Stimulated activated effector memory CD8-positive, alpha-beta T cell treated with anti-CD3 and anti-CD28 coated beads, Interleukin-12 subunit alpha, Interleukin-12 subunit beta, amount 100 ng/mL, for 72 hours (primary cell): ENCODE data around the gene NT5C2.
"Not testable (repeated sequence)": the region's sequence is repeated elsewhere in the genome, so short reads cannot be mapped to it uniquely, and the experiment has no call there.

ENCODE experiments used
- ATAC-seq: fragments of 150-1000 bp; cut with Tn5 transposase; 2 replicates; pipeline ENCODE4 v1.10.0; 2021
- DNase-seq, 2 donors: peaks; one replicate each; pipeline ENCODE4 v3.0.0; 2021 to 2022; ENCODE audit warnings: low spot score in 2 of 2
- H3K27ac Mint-ChIP-seq: one replicate; pipeline ENCODE4 v1.8.0; 2022; ENCODE audit warnings: mild to moderate bottlenecking, mixed read lengths
- H3K36me3 Mint-ChIP-seq: one replicate; pipeline ENCODE4 v1.8.0; 2022; ENCODE audit warnings: mild to moderate bottlenecking, mixed read lengths
- H3K4me1 Mint-ChIP-seq: one replicate; pipeline ENCODE4 v1.8.0; 2022; ENCODE audit warnings: mixed read lengths
- H3K4me3 Mint-ChIP-seq: one replicate; pipeline ENCODE4 v1.8.0; 2022; ENCODE audit warnings: mild to moderate bottlenecking, mixed read lengths
- H3K9me3 Mint-ChIP-seq: one replicate; pipeline ENCODE4 v1.8.0; 2022; ENCODE audit warnings: mixed read lengths

The NT5C2 gene

DNA sequence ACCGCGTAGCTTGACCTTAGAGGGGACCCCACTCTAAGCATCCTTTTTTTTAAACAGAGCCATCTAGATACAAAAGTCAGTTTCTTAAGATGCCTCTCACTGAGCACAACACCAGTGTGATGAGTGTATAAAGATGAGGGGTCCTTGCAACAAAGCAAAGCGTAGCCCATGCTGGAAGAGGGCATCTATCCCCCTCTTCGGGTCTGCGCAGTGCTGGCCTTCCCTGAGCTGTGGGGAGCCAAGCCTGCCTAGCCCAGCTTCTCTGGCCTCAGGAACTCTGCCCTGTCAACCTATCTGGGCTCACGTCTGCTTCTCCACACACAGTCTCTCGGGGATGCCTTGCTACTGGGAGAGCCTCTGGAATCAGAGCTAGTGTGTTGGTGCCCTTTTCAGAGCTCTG, 114.0 kb downstream of the NT5C2 start:
- H3K9me3 Mint-ChIP-seq, result no peaks in the 10 kb centered on the region
- peaks cover 37% of the 10 kb centered on the region for H3K36me3 Mint-ChIP-seq
- no peaks in the 10 kb centered on the region for H3K4me1 Mint-ChIP-seq
- ATAC-seq, result no peak
- no peak overlapping the region for H3K4me3 Mint-ChIP-seq
- DNase-seq, result no peak
- no peak overlapping the region for H3K27ac Mint-ChIP-seq

DNA sequence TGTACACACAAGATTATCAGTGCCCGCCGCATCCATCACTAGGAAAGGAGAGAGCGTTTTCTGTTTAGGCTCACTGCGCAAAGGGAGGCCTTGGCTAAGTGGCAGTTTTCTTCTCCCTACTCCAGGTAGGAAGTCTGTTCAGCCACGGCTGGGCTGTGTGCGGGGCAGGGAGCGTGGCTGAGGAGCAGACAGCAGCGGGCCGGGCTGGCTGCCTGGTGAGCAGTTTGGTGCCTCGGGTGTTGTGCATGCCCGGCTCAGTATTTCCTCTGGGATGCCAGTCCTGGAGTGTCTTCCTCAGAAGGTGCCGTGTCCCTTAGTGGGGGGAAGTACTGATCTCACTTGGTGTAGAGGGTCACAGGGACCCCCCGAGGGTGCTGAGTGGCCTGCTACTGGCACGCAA, 114.4 kb downstream of the NT5C2 start:
- DNase-seq, result no peak
- H3K27ac Mint-ChIP-seq, result no peak overlapping the region
- H3K4me1 Mint-ChIP-seq, result no peaks in the 10 kb centered on the region
- H3K4me3 Mint-ChIP-seq, result no peak overlapping the region
- H3K9me3 Mint-ChIP-seq, result no peaks in the 10 kb centered on the region
- peaks cover 35% of the 10 kb centered on the region for H3K36me3 Mint-ChIP-seq
- ATAC-seq, result no peak

DNA sequence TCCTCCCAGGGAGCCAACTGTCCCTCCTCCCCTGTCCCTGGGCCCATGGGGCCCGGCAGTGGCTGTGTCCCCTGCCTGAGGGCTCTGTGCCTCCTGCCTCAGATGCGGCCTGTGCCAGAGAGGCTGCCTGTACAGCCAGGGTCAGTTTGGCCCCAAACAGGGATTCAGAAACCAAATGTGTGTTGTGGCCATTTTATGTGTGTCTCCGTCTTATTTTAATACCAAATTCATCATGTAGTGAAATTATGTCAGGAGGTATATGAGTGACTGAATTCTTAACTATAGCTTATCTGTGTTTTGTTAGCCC, 114.8 kb downstream of the NT5C2 start:
- Mint-ChIP-seq H3K27ac (no peak overlapping the region), H3K9me3 (no peaks in the 10 kb centered on the region)

DNA sequence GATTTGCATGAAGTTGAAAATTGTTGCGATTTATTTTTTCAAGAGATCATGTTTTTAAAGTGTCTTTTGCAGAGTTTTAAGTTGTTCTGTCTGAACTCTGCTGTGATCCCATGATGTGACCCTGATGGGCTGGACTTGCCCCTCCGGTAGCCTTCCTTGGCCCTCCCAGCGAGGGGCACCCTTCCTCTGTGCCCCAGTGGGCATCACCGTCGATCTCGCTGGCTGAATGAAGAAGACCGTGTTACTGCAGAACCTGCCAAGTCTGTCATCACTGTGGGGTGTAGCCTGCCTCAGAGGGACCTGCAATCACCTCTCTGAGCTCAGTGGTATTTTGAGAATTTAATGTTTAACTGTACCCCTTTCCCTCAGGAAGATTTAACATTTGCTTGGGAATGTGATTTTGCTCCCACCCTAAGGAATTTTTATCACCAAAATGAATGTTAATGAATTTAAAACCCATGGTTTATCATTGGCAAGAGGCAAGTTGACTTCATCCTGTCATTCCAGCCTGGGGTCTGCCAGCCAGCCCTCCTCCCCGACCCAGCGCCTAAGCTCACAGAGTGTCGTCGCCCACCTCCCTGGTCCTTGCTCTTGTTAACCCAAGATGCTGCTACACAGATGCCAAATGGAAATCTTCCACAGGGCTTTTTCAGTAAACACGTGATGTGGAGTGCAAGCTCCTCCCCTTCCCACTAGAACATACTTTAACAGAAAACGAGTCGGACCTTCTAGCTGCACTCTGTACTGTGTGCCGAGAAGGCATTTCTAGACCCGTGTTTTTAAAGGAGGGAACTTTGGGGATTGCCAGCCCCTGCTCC, 115.4 kb downstream of the NT5C2 start:
- Mint-ChIP-seq H3K4me3 (no peak overlapping the region), H3K27ac (peak overlapping the region; percentile 80), H3K4me1 (no peaks in the 10 kb centered on the region), H3K36me3 (peaks cover 26% of the 10 kb centered on the region), H3K9me3 (no peaks in the 10 kb centered on the region)
- no peak for ATAC-seq
- DNase-seq, result peak in 1 of 2 donors; percentile 40

More for the DNA sequence above, 114.8 kb downstream of the NT5C2 start:
- DNase-seq, result peak in 1 of 2 donors; percentile 25
- Mint-ChIP-seq H3K4me3 (no peak overlapping the region), H3K36me3 (peaks cover 31% of the 10 kb centered on the region), H3K4me1 (no peaks in the 10 kb centered on the region)
- no peak for ATAC-seq

DNA sequence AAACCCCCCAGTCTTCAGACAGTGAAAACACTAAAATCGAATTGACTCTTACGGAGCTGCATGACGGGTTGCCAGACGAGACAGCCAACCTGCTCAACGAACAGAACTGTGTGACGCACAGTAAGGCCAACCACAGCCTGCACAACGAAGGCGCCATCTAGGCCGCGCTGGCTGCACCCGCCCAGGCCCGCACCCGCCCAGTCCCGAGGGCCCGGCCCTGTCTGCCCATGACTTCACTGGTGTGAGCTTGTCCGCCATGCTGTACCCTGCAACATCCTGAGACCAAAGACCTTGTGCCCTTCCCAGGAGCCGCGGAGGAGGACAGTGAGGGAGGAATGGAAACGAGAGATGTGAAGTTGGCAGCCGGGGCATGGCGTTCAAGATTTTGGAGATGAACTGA, 116.1 kb downstream of the NT5C2 start:
- ATAC-seq (no peak), DNase-seq (peak in 1 of 2 donors; percentile 40)
- H3K4me3 Mint-ChIP-seq, result no peak overlapping the region
- no peaks in the 10 kb centered on the region for H3K9me3 Mint-ChIP-seq
- H3K4me1 Mint-ChIP-seq, result no peaks in the 10 kb centered on the region
- peak overlapping the region; percentile 80 for H3K27ac Mint-ChIP-seq
- H3K36me3 Mint-ChIP-seq, result peaks cover 24% of the 10 kb centered on the region

DNA sequence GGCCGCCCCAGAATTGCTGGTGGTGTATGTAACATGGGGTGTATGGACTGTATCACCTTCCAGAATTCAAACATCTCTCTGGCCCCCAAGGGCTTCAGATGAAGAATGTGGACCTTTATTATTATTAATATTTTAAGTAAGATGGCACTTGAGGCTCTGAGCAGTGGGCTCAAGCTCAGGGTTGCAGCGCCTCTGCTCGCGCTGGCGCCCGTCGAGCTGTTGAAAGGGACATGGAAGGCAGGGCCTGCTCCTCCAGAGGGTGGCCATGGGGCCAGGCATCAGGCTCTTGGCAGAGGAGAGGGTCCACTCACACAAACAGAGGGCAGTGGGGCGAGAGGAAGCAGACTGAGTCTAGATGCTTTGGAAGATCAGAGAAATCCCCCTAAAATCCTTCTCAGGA, 120.2 kb downstream of the NT5C2 start:
- Mint-ChIP-seq H3K9me3 (no peaks in the 10 kb centered on the region), H3K27ac (no peak overlapping the region), H3K36me3 (peaks cover 21% of the 10 kb centered on the region), H3K4me1 (peaks cover 29% of the 10 kb centered on the region), H3K4me3 (no peak overlapping the region)
- ATAC-seq, result no peak
- no peak for DNase-seq

DNA sequence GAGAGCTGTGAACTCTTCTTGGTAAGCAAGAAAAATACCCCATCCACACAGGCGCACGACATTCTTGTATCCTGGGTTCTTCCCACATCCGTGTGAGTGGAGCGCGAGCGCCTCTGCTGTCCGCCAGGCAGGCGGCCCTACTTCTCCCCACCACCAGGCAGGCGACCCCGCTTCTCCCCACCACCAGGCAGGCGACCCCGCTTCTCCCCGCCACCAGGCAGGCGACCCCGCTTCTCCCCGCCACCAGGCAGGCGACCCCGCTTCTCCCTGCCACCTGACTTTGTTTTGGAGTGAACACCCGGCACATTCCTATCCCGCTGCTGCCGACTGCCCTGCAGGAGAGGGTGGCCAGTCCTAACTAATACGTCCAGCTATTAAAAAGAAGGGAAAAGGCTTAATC, 120.8 kb downstream of the NT5C2 start:
- Mint-ChIP-seq H3K4me3 (no peak overlapping the region), H3K9me3 (no peaks in the 10 kb centered on the region), H3K4me1 (peaks cover 29% of the 10 kb centered on the region), H3K27ac (no peak overlapping the region), H3K36me3 (peaks cover 15% of the 10 kb centered on the region)
- ATAC-seq, result no peak
- no peak for DNase-seq

DNA sequence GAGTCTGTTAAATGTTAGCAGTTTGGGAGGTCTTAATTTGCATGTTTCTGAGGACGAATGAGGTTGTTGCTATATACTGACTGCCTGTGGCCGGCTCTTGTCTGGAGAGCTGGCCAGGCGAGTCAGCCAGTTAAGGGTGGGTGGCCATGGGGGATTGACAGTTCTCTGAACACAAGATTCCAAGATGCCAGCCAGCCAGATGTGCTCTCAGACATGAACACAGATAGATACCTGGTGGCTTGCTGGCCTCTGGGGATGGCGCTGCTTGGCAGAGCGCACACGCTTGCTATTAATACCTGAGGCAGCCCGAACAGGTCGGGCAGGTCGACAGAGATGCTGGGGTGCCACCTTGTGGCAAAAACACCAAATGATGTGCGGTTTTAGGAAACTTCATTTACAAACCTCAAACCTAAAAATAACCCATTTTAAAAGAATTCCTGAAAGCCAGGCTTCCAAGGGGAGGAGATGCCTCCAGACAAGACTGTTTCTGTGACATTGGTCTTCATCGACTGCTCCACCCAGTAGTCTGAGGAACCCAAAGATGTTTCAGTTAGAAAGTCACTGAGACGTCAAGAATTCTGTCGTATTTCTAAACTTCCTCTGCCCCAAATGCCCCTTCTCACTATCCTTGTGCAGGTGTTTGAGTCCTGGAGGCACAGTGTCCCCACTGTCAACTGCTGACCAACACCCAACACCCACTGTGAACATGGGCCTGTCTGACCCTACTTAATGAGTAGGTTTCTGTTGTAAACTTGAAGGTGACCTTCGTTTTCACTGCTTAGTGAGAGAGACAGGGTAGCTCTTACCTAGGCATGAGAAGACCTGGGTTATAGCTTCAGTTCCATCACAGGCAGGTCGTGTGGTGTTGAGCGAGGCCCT, 123.4 kb downstream of the NT5C2 start:
- Mint-ChIP-seq H3K4me3 (peak overlapping the region; percentile 25), H3K4me1 (peaks cover 29% of the 10 kb centered on the region), H3K9me3 (no peaks in the 10 kb centered on the region), H3K36me3 (peaks cover 9% of the 10 kb centered on the region), H3K27ac (peak overlapping the region; percentile 58)
- ATAC-seq (peak; percentile 81), DNase-seq (peak; percentile 45 to 77)

DNA sequence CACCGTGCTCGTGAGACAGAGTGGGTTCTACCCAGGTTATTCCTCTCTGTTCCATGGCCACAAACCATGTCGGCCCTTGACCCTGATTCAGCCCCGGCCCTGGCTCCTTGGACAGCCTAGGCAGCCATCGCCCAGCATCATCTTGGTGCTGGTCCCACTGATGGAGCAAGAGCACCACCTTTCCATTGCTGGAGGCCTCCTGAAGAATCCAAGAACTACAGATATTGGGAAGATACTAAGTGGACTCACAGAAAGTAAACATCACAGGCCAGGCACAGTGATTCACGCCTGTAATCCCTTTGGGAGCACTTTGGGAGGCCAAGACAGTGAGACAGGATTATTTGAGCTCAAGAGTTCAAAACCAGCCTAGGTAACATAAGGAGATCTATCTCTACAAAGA, 125.1 kb downstream of the NT5C2 start:
- H3K9me3 Mint-ChIP-seq, result no peaks in the 10 kb centered on the region
- ATAC-seq (no peak), DNase-seq (no peak)
- no peak overlapping the region for H3K27ac Mint-ChIP-seq
- peaks cover 29% of the 10 kb centered on the region for H3K4me1 Mint-ChIP-seq
- H3K4me3 Mint-ChIP-seq, result no peak overlapping the region
- peaks cover 9% of the 10 kb centered on the region for H3K36me3 Mint-ChIP-seq

DNA sequence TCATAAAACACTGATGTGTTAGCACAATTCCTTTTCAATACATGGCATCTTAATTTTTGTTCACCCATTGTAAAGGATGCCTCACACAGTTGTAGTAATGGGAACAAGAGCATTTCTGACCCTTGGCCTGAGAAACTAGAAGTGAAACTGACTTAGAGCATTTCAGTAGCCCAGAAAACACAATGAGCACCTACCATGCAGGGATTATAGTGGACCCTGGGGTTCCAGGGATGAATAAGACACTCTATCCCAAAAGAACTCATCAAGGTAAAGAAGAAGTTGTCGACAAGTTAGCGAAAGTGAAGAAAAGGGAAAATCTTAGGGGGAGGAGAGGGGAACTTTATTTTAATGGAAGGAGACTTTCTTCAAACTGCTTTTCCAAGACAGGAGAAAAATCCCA, 125.6 kb downstream of the NT5C2 start:
- H3K27ac Mint-ChIP-seq, result no peak overlapping the region
- peaks cover 29% of the 10 kb centered on the region for H3K4me1 Mint-ChIP-seq
- DNase-seq (no peak), ATAC-seq (no peak)
- peaks cover 9% of the 10 kb centered on the region for H3K36me3 Mint-ChIP-seq
- H3K4me3 Mint-ChIP-seq, result no peak overlapping the region
- H3K9me3 Mint-ChIP-seq, result no peaks in the 10 kb centered on the region

DNA sequence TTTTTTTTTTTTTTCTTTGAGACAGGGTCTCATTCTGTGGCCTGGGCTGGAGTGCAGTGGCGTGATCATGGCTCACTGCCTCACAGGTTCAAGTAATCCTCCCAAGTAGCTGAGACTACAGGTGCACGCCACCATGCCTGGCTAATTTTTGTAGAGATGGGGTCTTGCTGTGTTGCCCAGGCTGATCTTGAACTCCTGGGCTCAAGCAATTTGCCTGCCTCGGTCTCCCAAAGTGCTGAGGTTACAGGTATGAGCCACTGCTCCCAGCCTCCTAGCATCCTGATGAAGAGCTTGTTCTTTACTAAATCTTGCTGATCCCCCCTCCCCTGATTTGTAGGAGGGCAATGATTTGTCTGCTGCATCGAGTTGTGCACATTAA, 126.0 kb downstream of the NT5C2 start:
- H3K27ac Mint-ChIP-seq, H3K4me3 Mint-ChIP-seq, H3K9me3 Mint-ChIP-seq, DNase-seq, ATAC-seq, H3K36me3 Mint-ChIP-seq: not testable (repeated sequence)
- peaks cover 29% of the 10 kb centered on the region for H3K4me1 Mint-ChIP-seq

DNA sequence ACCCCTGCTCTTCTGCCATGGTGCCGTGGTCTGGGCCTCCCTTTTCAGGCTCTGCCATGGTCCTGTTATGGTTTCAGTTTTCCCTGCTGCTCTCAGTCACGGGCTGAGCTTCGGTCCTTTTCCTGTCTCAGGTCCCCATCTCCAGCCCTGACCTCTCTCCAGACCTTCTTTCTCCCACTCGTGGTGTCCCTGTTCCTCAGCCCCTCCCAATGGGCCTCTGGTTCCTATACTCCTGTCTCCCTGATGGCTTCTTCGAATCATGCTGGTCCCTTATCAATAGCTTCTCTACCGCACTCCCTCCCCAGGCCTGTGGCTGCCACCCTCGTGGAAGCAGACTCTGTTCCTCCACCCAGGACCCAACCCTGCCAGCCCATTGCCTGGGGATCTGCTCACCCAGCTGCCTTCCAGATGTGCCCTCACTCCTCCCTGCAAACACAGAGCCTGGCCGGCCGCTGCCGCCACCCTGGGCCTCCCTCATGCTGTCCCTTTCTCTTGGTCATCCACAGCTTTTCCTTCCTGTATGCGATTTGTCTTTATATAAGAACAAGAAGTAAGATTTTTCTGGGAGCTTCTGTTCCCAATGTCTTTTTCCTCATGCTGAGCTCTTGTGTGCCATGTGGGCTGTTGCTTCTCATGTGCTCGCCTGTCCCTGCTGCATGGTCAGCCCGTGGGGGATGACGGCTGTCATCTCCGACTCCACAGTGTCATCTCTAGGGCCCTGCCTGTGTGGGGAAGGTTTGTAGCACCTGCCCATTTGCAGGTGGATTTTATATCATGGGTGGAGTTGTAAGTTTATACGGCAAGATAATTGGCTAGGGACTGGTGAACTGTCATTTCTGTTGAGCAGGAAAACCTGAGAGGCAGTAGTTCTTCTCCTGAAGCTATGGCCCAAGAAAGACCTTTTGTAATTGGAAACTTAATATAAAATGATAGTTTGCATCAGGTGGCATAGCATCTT, 126.7 kb downstream of the NT5C2 start:
- peak overlapping the region; percentile 46 for H3K27ac Mint-ChIP-seq
- no peak for ATAC-seq
- DNase-seq, result no peak
- no peaks in the 10 kb centered on the region for H3K9me3 Mint-ChIP-seq
- H3K4me1 Mint-ChIP-seq, result peaks cover 24% of the 10 kb centered on the region
- H3K36me3 Mint-ChIP-seq, result peaks cover 9% of the 10 kb centered on the region
- no peak overlapping the region for H3K4me3 Mint-ChIP-seq

DNA sequence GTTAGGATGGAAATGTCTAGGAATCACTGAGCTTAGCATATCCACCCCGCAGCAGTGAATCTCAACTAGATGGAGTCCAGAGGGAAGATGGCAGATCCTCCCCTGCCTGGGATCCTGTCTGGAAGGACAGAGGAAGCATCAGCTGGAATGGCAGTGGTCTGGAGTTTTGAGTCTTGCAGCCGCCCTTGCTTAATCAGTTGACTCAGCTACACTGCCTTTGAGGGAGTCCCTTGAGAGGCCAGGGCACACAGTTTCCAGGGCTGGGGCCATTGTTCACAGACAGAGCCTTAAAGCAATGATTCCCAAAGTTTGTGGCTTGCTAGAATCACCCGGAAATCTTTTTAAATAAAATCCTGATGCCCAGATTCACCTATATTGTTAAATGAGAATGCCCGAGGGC, 128.1 kb downstream of the NT5C2 start:
- no peak overlapping the region for H3K4me3 Mint-ChIP-seq
- H3K9me3 Mint-ChIP-seq, result no peaks in the 10 kb centered on the region
- DNase-seq (no peak), ATAC-seq (no peak)
- peaks cover 9% of the 10 kb centered on the region for H3K36me3 Mint-ChIP-seq
- H3K27ac Mint-ChIP-seq, result no peak overlapping the region
- H3K4me1 Mint-ChIP-seq, result peaks cover 14% of the 10 kb centered on the region

DNA sequence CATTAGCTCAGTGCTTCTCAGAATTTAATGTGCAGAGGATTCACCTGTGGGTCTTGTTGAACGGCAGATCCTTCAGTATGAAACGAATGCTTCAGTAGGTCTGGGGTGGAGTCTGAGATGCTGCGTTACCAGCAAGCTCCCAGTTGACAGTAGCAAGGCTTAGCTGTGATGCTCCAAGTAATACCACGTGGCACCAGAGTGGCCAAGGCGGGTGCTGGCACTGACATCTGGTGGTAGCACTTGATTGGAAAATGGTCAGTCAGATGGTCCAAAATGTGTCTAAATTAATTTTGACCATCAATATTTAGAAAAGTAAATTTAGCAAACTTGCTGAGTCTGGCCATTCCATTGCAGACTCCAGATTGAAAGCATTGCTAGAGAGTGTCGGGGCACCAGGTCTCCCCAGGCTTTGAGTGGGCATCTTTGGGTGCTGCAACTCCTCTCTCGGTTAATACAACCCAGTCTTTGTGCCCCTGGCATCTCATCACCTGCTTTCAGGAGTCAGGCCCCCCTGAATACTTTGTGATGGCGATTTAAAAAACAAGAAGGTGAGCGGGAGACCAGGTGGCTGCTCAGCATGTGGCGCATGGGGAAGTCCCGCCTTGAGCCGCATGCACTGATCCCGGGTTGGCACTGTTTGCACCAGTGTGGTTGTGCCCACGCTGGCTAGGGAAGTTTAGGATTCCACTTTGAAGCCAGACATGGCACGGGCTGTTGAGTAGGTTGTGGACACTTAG, 130.1 kb downstream of the NT5C2 start:
- H3K27ac Mint-ChIP-seq, result no peak overlapping the region
- H3K4me1 Mint-ChIP-seq, result peaks cover under 1% of the 10 kb centered on the region
- ATAC-seq (no peak), DNase-seq (no peak)
- H3K4me3 Mint-ChIP-seq, result no peak overlapping the region
- peaks cover 4% of the 10 kb centered on the region for H3K36me3 Mint-ChIP-seq
- no peaks in the 10 kb centered on the region for H3K9me3 Mint-ChIP-seq
